Stomach (tissue), 9 donors: ENCODE results near the gene UBE2G1. TPM values are rescaled to one million over a fixed set of nuclear protein-coding genes. Genes with fewer than 3 reads are reported as not detected.

Source experiments
- DNase-seq, 2 donors: peaks; one replicate each; pipeline versions ENCODE4 v3.0.0 to v3.0.0-alpha.2; 2013 to 2019
- H3K27ac ChIP-seq, 5 donors: fragments of 200-600 bp in 4 of 5; sonication (generic) in 4 of 5; one replicate each; pipeline ENCODE4 v1.5.1; 2013 to 2019; ENCODE audit warnings: mild to moderate bottlenecking in 1 of 5, moderate library complexity in 1 of 5
- H3K27me3 ChIP-seq, 3 donors: fragments of 200-600 bp; sonication (generic); one replicate each; pipeline ENCODE4 v1.5.1; 2017 to 2019; ENCODE audit warnings: mixed run types in 1 of 3
- H3K36me3 ChIP-seq, 4 donors: fragments of 200-600 bp; sonication (generic); 1 replicate in 3 of 4; 2 replicates in 1 of 4; pipeline ENCODE4 v1.5.1; 2016 to 2019
- H3K4me1 ChIP-seq, 4 donors: fragments of 200-600 bp; sonication (generic); one replicate each; pipeline ENCODE4 v1.5.1; 2016 to 2019
- H3K4me3 ChIP-seq, 4 donors: fragments of 200-600 bp; sonication (generic) in 3 of 4; one replicate each; pipeline ENCODE4 v1.5.1; 2016 to 2019; ENCODE audit warnings: mild to moderate bottlenecking in 1 of 4
- H3K9me3 ChIP-seq, 4 donors: fragments of 200-600 bp; sonication (generic); one replicate each; pipeline ENCODE4 v1.5.1; 2016 to 2019
- EP300 ChIP-seq: sonication (generic); formaldehyde crosslinking; IDR thresholded peaks from one replicate; pipeline ENCODE4 v1.6.1; 2017; ENCODE audit warnings: antibody characterized with exemption
- POLR2A ChIP-seq, 4 donors: fragments of 450-650 bp; IDR thresholded peaks; one replicate each; pipeline ENCODE4 v1.6.1; 2016; ENCODE audit warnings: antibody characterized with exemption in 4 of 4, control low read depth in 2 of 4, mild to moderate bottlenecking in 1 of 4, moderate library complexity in 1 of 4
- POLR2AphosphoS5 ChIP-seq, 3 donors: sonication (generic); formaldehyde crosslinking; IDR thresholded peaks; one replicate each; pipeline ENCODE4 v1.6.1; 2016; ENCODE audit warnings: antibody characterized with exemption in 3 of 3
- WGBS, 5 donors: extraction: QIAGEN DNeasy Blood & Tissue Kit in 3 of 5; methylation state at CpG; one replicate each; pipeline versions ENCODE4 v1.1.5 to v1.1.7; 2013 to 2018; 5-methylcytosine and 5-hydroxymethylcytosine counted together
- intact Hi-C: fragments of 100-400 bp; cut with DNase I; formaldehyde crosslinking; loops from one replicate; pipeline ENCODE4 v1.15.1; 2023; ENCODE audit warnings: low total_unique reads
- polyA plus RNA-seq, 3 donors: library from polyadenylated mRNA; stranded (reverse); fragments of 200-250 nt; gene quantifications; one replicate each; pipeline ENCODE4 v1.2.3, GENCODE V29; 2013
- total RNA-seq, 5 donors: library from RNA; depleted of rRNA; stranded (reverse); fragments of >200 nt; gene quantifications; one replicate each; pipeline versions ENCODE4 v1.1.0 to v1.2.3, GENCODE V29; 2014 to 2016
- TF ChIP-seq, protein P1 (sequence below), 7 experiments: fragments of 450-650 bp in 4 of 7; fragments of 200-600 bp in 3 of 7; sonication (generic) in 3 of 7; IDR thresholded peaks; one replicate each; pipeline ENCODE4 v1.5.1; 2016 to 2019; ENCODE audit warnings: antibody characterized with exemption in 7 of 7, control low read depth in 2 of 7, mild to moderate bottlenecking in 1 of 7
- donor health status: healthy with polysubstance abuse.
- donor health status: Bipolar disorder and iron deficiency.
- donor health status: healthy.

Gene UBE2G1
- total and polyA plus RNA-seq, 8 donors: 14.0 to 91.0 (median 38.2) TPM

DNA sequence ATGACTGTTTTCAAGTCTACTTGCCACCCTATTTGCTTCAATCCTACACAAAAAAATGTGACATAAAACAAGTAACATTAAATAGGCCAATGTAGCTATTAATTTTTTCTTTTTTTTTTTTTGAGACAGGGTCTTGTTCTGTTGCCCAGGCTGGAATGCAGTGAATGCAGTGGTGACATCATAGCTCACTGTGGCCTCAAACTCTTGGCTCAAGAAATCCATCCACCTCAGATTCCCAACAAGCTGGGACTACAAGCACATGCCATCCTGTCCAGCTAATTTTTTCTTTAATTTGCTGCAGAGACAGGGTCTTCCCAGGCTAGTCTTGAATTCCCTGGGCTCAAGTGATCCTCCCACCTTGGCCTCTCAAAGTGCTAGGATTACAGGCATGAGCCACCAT, 132.1 kb downstream of the UBE2G1 start:
- Histone ChIP-seq H3K27me3 (no peaks in the 10 kb centered on the region), H3K4me1 (peaks cover 7 to 52% (median 29%) of the 10 kb centered on the region in 4 donors), H3K4me3 (no peak overlapping the region), H3K36me3 (peaks cover 5 to 75% (median 54%) of the 10 kb centered on the region in 4 donors), H3K9me3 (no peaks in the 10 kb centered on the region), H3K27ac (peak overlapping the region in 1 of 5 donors; percentile 84)
- intact Hi-C loops: no loop called here
- peak in 1 of 2 donors; percentile 19 for DNase-seq
- TF ChIP-seq POLR2A (IDR thresholded peaks at IDR 0.05) (no peak), POLR2AphosphoS5 (IDR thresholded peaks at IDR 0.05) (no peak), EP300 (no peak)
- TF ChIP-seq, protein P1, sequence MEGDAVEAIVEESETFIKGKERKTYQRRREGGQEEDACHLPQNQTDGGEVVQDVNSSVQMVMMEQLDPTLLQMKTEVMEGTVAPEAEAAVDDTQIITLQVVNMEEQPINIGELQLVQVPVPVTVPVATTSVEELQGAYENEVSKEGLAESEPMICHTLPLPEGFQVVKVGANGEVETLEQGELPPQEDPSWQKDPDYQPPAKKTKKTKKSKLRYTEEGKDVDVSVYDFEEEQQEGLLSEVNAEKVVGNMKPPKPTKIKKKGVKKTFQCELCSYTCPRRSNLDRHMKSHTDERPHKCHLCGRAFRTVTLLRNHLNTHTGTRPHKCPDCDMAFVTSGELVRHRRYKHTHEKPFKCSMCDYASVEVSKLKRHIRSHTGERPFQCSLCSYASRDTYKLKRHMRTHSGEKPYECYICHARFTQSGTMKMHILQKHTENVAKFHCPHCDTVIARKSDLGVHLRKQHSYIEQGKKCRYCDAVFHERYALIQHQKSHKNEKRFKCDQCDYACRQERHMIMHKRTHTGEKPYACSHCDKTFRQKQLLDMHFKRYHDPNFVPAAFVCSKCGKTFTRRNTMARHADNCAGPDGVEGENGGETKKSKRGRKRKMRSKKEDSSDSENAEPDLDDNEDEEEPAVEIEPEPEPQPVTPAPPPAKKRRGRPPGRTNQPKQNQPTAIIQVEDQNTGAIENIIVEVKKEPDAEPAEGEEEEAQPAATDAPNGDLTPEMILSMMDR (IDR thresholded peaks at IDR 0.05): no peak

DNA sequence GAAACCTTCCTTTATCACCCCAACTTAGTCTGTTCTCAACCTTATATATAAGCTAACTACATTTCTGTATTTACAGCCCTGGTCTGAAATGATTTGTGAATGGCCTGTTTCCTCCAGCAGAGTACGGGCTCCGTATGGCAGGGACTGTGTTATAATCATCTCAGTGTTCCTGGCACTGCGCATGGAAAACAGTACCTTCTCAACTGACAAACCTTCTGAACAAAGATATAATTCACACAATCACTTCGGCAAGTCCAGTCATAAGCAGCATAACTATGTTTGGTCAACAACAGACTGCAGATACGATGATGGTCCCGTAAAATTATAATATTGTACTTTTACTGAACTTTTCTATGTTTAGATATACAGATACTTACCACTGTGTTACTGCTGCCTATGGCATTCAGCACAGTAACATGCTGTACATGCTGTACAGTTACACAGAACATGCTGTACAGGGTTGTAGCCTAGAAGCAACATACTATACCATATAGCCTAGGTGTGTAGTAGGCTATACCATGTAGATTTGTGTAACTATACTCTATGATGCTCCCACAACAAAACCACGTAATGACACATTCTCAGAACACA, 132.7 kb downstream of the UBE2G1 start:
- no peaks in the 10 kb centered on the region for H3K9me3 ChIP-seq
- intact Hi-C loops: no loop called here
- peaks cover 4 to 70% (median 48%) of the 10 kb centered on the region in 4 donors for H3K36me3 ChIP-seq
- TF ChIP-seq, protein P1 (IDR thresholded peaks at IDR 0.05): no peak
- TF ChIP-seq EP300 (no peak), POLR2AphosphoS5 (IDR thresholded peaks at IDR 0.05) (peak in 1 of 3 donors; percentile 27)
- H3K4me3 ChIP-seq: no peak overlapping the region
- H3K27me3 ChIP-seq: no peaks in the 10 kb centered on the region
- peaks cover 7 to 56% (median 30%) of the 10 kb centered on the region in 4 donors for H3K4me1 ChIP-seq
- peak overlapping the region in 3 of 5 donors; percentile 30 to 84 (median 45) for H3K27ac ChIP-seq
- whole genome bisulfite sequencing, 5 donors: 77 to 95% (median 93%) methylated on average over 7 of the region's 7 CpGs
- no peak for DNase-seq

DNA sequence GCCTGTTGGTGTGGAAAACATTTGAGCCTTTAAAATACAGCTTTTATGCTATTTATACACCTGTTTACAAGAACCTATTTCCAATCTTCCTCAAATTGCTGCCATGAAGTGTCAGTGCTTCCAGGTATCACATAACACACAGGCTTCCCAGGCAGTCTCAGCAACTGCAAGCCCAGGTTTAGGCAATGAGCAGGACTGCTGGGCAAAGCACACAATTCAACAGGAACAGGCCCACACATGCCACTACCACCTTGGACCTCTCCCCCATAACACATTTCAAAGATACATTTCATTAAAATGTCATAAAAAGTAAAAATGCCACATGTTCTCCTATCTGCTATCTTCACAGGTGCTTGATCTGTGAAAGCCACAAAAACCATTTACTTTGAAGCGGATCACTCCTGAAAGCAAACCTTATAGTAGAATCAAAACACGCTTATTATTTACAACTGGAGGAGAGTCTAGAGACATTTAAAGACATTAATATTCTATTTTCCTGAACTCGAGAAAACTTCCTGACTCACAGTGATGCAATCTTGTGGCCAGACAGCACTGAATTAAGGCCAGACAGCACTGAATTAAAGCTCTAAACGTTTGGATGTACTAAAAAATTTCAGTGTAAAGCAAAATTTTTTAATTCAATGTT, 134.2 kb downstream of the UBE2G1 start:
- 54 to 73% (median 69%) methylated on average over 4 of the region's 4 CpGs for WGBS, 5 donors
- H3K4me1 ChIP-seq: peaks cover 7 to 66% (median 37%) of the 10 kb centered on the region in 4 donors
- no peak for DNase-seq
- intact Hi-C loops: no loop called here
- H3K27me3 ChIP-seq: no peaks in the 10 kb centered on the region
- H3K27ac ChIP-seq: peak overlapping the region in 3 of 5 donors; percentile 32 to 84 (median 59)
- H3K36me3 ChIP-seq: peaks cover 0 to 68% (median 39%) of the 10 kb centered on the region in 4 donors
- no peaks in the 10 kb centered on the region for H3K9me3 ChIP-seq
- no peak overlapping the region for H3K4me3 ChIP-seq
- no peak for TF ChIP-seq POLR2A (IDR thresholded peaks at IDR 0.05)
- TF ChIP-seq, protein P1 (IDR thresholded peaks at IDR 0.05): no peak
- no peak for TF ChIP-seq POLR2AphosphoS5 (IDR thresholded peaks at IDR 0.05)
- TF ChIP-seq EP300: no peak

DNA sequence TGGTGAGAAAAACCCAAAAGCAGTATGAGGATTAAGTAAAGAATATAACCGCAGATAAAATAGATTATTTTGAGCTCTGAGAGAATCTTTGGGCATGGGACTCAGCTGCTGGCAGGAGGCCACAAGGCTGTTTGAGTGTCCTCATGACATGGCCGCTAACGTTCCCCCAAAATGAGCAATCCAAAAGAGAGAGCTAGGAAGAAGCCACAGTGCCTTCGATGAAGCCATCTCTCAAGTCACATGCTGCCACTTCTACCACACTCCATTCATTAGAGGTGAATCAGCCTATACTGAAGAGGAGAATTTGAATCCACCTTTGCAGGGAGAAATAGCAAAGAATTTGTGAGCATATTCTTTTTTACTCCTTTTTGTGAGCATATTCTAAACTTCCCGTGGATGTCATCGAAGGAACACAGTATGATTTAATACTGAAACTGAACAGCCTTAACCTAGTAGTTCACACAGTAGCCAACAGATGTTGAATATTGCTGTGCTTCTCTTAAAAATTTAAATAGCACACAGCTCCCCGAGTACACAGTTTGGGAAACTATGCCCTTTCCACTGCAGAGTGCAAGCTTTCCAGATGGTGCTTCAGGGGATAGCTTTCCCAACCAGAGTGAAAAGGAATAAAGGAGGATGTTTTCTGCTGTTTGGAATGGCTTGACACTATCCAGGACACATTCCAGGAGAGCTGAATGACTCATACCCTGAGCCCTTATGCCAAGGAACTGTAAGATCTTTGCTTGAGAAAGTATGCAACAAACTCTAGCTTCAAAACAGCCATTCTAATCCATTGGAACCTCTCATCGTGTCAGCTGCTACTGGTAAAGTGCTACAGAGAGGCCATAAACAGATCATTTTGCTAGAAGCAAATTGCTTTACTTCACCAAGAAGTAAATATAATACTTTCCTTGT, 136.6 kb downstream of the UBE2G1 start:
- Histone ChIP-seq H3K4me3 (no peak overlapping the region), H3K27ac (peak overlapping the region; percentile 36 to 84 (median 74))

More for the DNA sequence above, 136.6 kb downstream of the UBE2G1 start:
- intact Hi-C loops: no loop called here
- Histone ChIP-seq H3K27me3 (no peaks in the 10 kb centered on the region), H3K9me3 (no peaks in the 10 kb centered on the region), H3K4me1 (peaks cover 7 to 61% (median 33%) of the 10 kb centered on the region in 4 donors), H3K36me3 (peaks cover 0 to 59% (median 31%) of the 10 kb centered on the region in 4 donors)
- 63 to 78% (median 68%) methylated on average over 8 of the region's 8 CpGs for WGBS, 5 donors
- TF ChIP-seq POLR2A (IDR thresholded peaks at IDR 0.05): no peak
- TF ChIP-seq POLR2AphosphoS5 (IDR thresholded peaks at IDR 0.05): peak; percentile 91 to 98 (median 96)
- peak; percentile 24 for TF ChIP-seq EP300
- peak in 1 of 2 donors; percentile 93 for DNase-seq
